Lung (tissue), 12 donors: ENCODE measurements around the gene PREP. TPM values are rescaled to one million over a fixed set of nuclear protein-coding genes. Genes with fewer than 3 reads are reported as not detected.
A peak's percentile ranks its signal among the peaks of the same experiment; 100 is the strongest.

ENCODE experiments used
- ATAC-seq: fragments of 200-7000 bp; cut with Tn5 transposase; one replicate; pipeline ENCODE4 v1.9.1; 2020; ENCODE audit warnings: moderate number of reproducible peaks; ENCODE audit not compliant: insufficient read depth, low FRiP score
- DNase-seq, 3 donors: peaks; one replicate each; pipeline ENCODE4 v3.0.0-alpha.2; 2013 to 2017
- H3K27ac ChIP-seq, 2 donors: one replicate each; pipeline ENCODE4 v1.5.1; 2013; ENCODE audit warnings: mild to moderate bottlenecking in 2 of 2, moderate library complexity in 2 of 2, control low read depth in 1 of 2, inconsistent platforms in 1 of 2, low read depth in 1 of 2, low read length in 1 of 2
- H3K27me3 ChIP-seq, 3 donors: one replicate each; pipeline ENCODE4 v1.5.1; 2013; ENCODE audit warnings: low read length in 2 of 3; ENCODE audit not compliant: control insufficient read depth in 3 of 3, insufficient read depth in 3 of 3
- H3K36me3 ChIP-seq, 4 donors: one replicate each; pipeline ENCODE4 v1.5.1; 2013; ENCODE audit warnings: low read length in 4 of 4, mild to moderate bottlenecking in 1 of 4, moderate library complexity in 1 of 4; ENCODE audit not compliant: control insufficient read depth in 4 of 4, insufficient read depth in 4 of 4
- H3K4me1 ChIP-seq, 5 donors: one replicate each; pipeline ENCODE4 v1.5.1; 2013; ENCODE audit warnings: low read length in 5 of 5, mild to moderate bottlenecking in 2 of 5, moderate library complexity in 1 of 5; ENCODE audit not compliant: control insufficient read depth in 5 of 5, insufficient read depth in 5 of 5
- H3K4me3 ChIP-seq: one replicate; pipeline ENCODE4 v1.5.1; 2013; ENCODE audit warnings: mild to moderate bottlenecking, control low read depth, moderate library complexity
- H3K9ac ChIP-seq, 2 donors: one replicate each; pipeline ENCODE4 v1.5.1; 2013; ENCODE audit warnings: low read length in 2 of 2, control low read depth in 1 of 2; ENCODE audit not compliant: insufficient read depth in 1 of 2
- H3K9me3 ChIP-seq, 4 donors: one replicate each; pipeline ENCODE4 v1.5.1; 2013; ENCODE audit warnings: low read length in 3 of 4, mild to moderate bottlenecking in 1 of 4, moderate library complexity in 1 of 4; ENCODE audit not compliant: control insufficient read depth in 4 of 4, insufficient read depth in 3 of 4
- WGBS, 2 donors: extraction: QIAGEN DNeasy Blood & Tissue Kit; methylation state at CpG; one replicate each; pipeline ENCODE4 v1.1.7; 2013; 5-methylcytosine and 5-hydroxymethylcytosine counted together
- polyA plus RNA-seq, 2 donors: library from polyadenylated mRNA; stranded (reverse); fragments of 200-250 nt; gene quantifications; one replicate each; pipeline ENCODE4 v1.2.1, GENCODE V29; 2013
- total RNA-seq, 2 donors: library from RNA; depleted of rRNA in 1 of 2; stranded (reverse); fragments of >200 nt in 1 of 2; gene quantifications; one replicate each; pipeline ENCODE4 v1.2.1, GENCODE V29; 2014 to 2021
- TF ChIP-seq, protein P1 (sequence below): IDR thresholded peaks from 2 replicates; pipeline ENCODE4 v1.5.1; 2012; ENCODE audit warnings: mild to moderate bottlenecking; ENCODE audit errors: control extremely low read depth, extremely low read depth
- donor health status: control.
- donor health status: control.
- donor health status: Bipolar disorder and iron deficiency.
- donor health status: healthy.
- donor health status: DM: yes; HTN: yes; CAD: no.

The PREP gene
- total and polyA plus RNA-seq, 4 donors, result 20.3 to 31.3 (median 25.1) TPM

GRCh38 chr6:105258816-105259215 lies 144.1 kb downstream of the PREP start:
- H3K27me3 ChIP-seq, result no peaks in the 10 kb centered on the region
- peaks cover 0 to 8% (median 2%) of the 10 kb centered on the region in 5 donors for H3K4me1 ChIP-seq
- no peak overlapping the region for H3K4me3 ChIP-seq
- H3K9ac ChIP-seq, result no peak overlapping the region
- TF ChIP-seq, protein P1, sequence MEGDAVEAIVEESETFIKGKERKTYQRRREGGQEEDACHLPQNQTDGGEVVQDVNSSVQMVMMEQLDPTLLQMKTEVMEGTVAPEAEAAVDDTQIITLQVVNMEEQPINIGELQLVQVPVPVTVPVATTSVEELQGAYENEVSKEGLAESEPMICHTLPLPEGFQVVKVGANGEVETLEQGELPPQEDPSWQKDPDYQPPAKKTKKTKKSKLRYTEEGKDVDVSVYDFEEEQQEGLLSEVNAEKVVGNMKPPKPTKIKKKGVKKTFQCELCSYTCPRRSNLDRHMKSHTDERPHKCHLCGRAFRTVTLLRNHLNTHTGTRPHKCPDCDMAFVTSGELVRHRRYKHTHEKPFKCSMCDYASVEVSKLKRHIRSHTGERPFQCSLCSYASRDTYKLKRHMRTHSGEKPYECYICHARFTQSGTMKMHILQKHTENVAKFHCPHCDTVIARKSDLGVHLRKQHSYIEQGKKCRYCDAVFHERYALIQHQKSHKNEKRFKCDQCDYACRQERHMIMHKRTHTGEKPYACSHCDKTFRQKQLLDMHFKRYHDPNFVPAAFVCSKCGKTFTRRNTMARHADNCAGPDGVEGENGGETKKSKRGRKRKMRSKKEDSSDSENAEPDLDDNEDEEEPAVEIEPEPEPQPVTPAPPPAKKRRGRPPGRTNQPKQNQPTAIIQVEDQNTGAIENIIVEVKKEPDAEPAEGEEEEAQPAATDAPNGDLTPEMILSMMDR, result no peak
- ATAC-seq, result no peak
- H3K27ac ChIP-seq, result peak overlapping the region in 1 of 2 donors; percentile 67
- 55 to 86% methylated on average over 5 of the region's 5 CpGs for WGBS, 2 donors
- DNase-seq, result peak in 2 of 3 donors; percentile 29 to 57
- H3K36me3 ChIP-seq, result no peaks in the 10 kb centered on the region
- peaks cover 0 to 2% (median 0%) of the 10 kb centered on the region in 4 donors for H3K9me3 ChIP-seq

GRCh38 chr6:105257340-105257739 lies 145.5 kb downstream of the PREP start:
- H3K9me3 ChIP-seq, result peaks cover 0 to 2% (median 0%) of the 10 kb centered on the region in 4 donors
- DNase-seq (peak in 2 of 3 donors; percentile 38 to 61), ATAC-seq (no peak)
- no peak overlapping the region for H3K27ac ChIP-seq
- peaks cover 0 to 8% (median 2%) of the 10 kb centered on the region in 5 donors for H3K4me1 ChIP-seq
- H3K9ac ChIP-seq, result no peak overlapping the region
- no peaks in the 10 kb centered on the region for H3K27me3 ChIP-seq
- H3K36me3 ChIP-seq, result no peaks in the 10 kb centered on the region
- H3K4me3 ChIP-seq, result no peak overlapping the region
- TF ChIP-seq, protein P1, result no peak

- no peak for ATAC-seq
- Histone ChIP-seq H3K4me3 (no peak overlapping the region), H3K9me3 (no peaks in the 10 kb centered on the region), H3K27me3 (no peaks in the 10 kb centered on the region), H3K9ac (no peak overlapping the region), H3K27ac (no peak overlapping the region), H3K4me1 (peaks cover 0 to 8% (median 0%) of the 10 kb centered on the region in 5 donors), H3K36me3 (no peaks in the 10 kb centered on the region)
- TF ChIP-seq, protein P1, result no peak
- DNase-seq, result no peak
Measured at GRCh38 chr6:105256619-105257018, 146.3 kb downstream of the PREP start.

GRCh38 chr6:105253787-105254186 lies 149.1 kb downstream of the PREP start:
- WGBS, 2 donors, result 77 to 91% methylated on average over 6 of the region's 6 CpGs
- Histone ChIP-seq H3K4me1 (peaks cover 0 to 7% (median 0%) of the 10 kb centered on the region in 5 donors), H3K27ac (no peak overlapping the region), H3K9ac (no peak overlapping the region), H3K9me3 (no peaks in the 10 kb centered on the region), H3K4me3 (no peak overlapping the region), H3K27me3 (no peaks in the 10 kb centered on the region), H3K36me3 (no peaks in the 10 kb centered on the region)
- ATAC-seq (no peak), DNase-seq (no peak)
- TF ChIP-seq, protein P1, result no peak
